Kidney (tissue), 14 donors: ENCODE results near the gene CD52. TPM values are rescaled to one million over a fixed set of nuclear protein-coding genes. Genes with fewer than 3 reads are reported as not detected.
A peak's percentile ranks its signal among the peaks of the same experiment; 100 is the strongest.
"Not testable (repeated sequence)": the region's sequence is repeated elsewhere in the genome, so short reads cannot be mapped to it uniquely, and the experiment has no call there.

Experiments used
- DNase-seq, 5 donors: peaks; one replicate each; pipeline ENCODE4 v3.0.0-alpha.2; 2013 to 2020
- FAIRE-seq: peaks from 2 replicates; lab custom pipeline; 2012; peaks lifted over from hg19 to GRCh38; lab: Jason Lieb, UNC
- H3K27ac ChIP-seq, 2 donors: one replicate each; pipeline ENCODE4 v1.7.0; 2013; ENCODE audit warnings: low read depth in 2 of 2, low read length in 2 of 2, inconsistent platforms in 1 of 2
- H3K27me3 ChIP-seq: one replicate; pipeline ENCODE4 v1.7.1; 2013; ENCODE audit warnings: low read length, inconsistent platforms; ENCODE audit not compliant: control insufficient read depth, insufficient read depth
- H3K36me3 ChIP-seq, 3 donors: one replicate each; pipeline versions ENCODE4 v1.7.0 to v1.7.1; 2013; ENCODE audit warnings: low read length in 3 of 3, control low read depth in 1 of 3, inconsistent platforms in 1 of 3; ENCODE audit not compliant: insufficient read depth in 3 of 3, control insufficient read depth in 2 of 3
- H3K4me1 ChIP-seq, 3 donors: one replicate each; pipeline versions ENCODE4 v1.7.0 to v1.7.1; 2013; ENCODE audit warnings: low read length in 3 of 3, inconsistent platforms in 1 of 3, low read depth in 1 of 3; ENCODE audit not compliant: control insufficient read depth in 2 of 3, insufficient read depth in 2 of 3
- H3K4me3 ChIP-seq, 3 donors: one replicate each; pipeline versions ENCODE4 v1.7.0 to v1.8.1; 2013; ENCODE audit warnings: low read length in 3 of 3, control low read depth in 1 of 3, inconsistent platforms in 1 of 3
- H3K9ac ChIP-seq, 3 donors: one replicate each; pipeline versions ENCODE4 v1.7.0 to v1.7.1; 2013; ENCODE audit warnings: low read length in 3 of 3, control low read depth in 1 of 3, inconsistent platforms in 1 of 3
- H3K9me3 ChIP-seq, 3 donors: one replicate each; pipeline versions ENCODE4 v1.7.0 to v1.7.1; 2013; ENCODE audit warnings: low read length in 3 of 3, control low read depth in 1 of 3, inconsistent platforms in 1 of 3; ENCODE audit not compliant: control insufficient read depth in 2 of 3, insufficient read depth in 1 of 3
- intact Hi-C: fragments of 100-400 bp; cut with DNase I; formaldehyde crosslinking; loops from one replicate; pipeline ENCODE4 v1.11.1; 2022
- polyA plus RNA-seq: library from polyadenylated mRNA; stranded (reverse); fragments of 350-450 nt; fragmentation: Illumina TruSeq; extraction: RNeasy Lipid Tissue Mini Kit (QIAGEN cat#74804); gene quantifications from one replicate; pipeline ENCODE4 v1.2.3, GENCODE V29; 2014; ENCODE audit warnings: low read depth, low replicate concordance; ENCODE audit not compliant: insufficient read depth
- total RNA-seq: library from RNA; stranded (reverse); fragmentation: NEBNext Ultra II Directional; extraction: Animal tissue kit (Norgen Biotek cat#: 25700); gene quantifications from one replicate; pipeline ENCODE4 v1.2.1, GENCODE V29; 2021
- TF ChIP-seq, protein P1 (sequence below): IDR thresholded peaks from 3 replicates; pipeline ENCODE4 v1.5.1; 2012; ENCODE audit warnings: mild to moderate bottlenecking, moderate library complexity, borderline replicate concordance; ENCODE audit not compliant: insufficient read depth; ENCODE audit errors: extremely low read depth
- donor health status: control.
- donor health status: control.
- donor health status: control.
- donor health status: control.
- donor health status: control.
- donor health status: DM: yes; HTN: yes; CAD: no.
- donor health status: Normal renal cell carcinoma (clear cell type).

Gene CD52
- total and polyA plus RNA-seq, 2 donors from 2014 or later: 13.2 to 30.8 TPM

GRCh38 chr1:26306290-26307229, 11.2 kb upstream of the CD52 start, which contains the start of gene UBXN11:
UBXN11 (minus strand) TSS chr1:26306636; CDS start chr1:26302883, 3,753 bp downstream.
- no peak within 1 kb of the TSS for H3K27ac ChIP-seq
- FAIRE-seq: no peak
- peak; percentile 95 to 98 (median 96) for DNase-seq
- TF ChIP-seq, protein P1, sequence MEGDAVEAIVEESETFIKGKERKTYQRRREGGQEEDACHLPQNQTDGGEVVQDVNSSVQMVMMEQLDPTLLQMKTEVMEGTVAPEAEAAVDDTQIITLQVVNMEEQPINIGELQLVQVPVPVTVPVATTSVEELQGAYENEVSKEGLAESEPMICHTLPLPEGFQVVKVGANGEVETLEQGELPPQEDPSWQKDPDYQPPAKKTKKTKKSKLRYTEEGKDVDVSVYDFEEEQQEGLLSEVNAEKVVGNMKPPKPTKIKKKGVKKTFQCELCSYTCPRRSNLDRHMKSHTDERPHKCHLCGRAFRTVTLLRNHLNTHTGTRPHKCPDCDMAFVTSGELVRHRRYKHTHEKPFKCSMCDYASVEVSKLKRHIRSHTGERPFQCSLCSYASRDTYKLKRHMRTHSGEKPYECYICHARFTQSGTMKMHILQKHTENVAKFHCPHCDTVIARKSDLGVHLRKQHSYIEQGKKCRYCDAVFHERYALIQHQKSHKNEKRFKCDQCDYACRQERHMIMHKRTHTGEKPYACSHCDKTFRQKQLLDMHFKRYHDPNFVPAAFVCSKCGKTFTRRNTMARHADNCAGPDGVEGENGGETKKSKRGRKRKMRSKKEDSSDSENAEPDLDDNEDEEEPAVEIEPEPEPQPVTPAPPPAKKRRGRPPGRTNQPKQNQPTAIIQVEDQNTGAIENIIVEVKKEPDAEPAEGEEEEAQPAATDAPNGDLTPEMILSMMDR: no peak
- intact Hi-C loops: no loop called here
- no peaks in the 10 kb centered on the region for H3K9me3 ChIP-seq
- H3K36me3 ChIP-seq: no peaks in the 10 kb centered on the region
- H3K27me3 ChIP-seq: no peaks in the 10 kb centered on the region
- peak within 1 kb of the TSS; percentile 64 to 68 (median 67) for H3K9ac ChIP-seq
- peak within 1 kb of the TSS; percentile 77 to 87 (median 82) for H3K4me3 ChIP-seq
- H3K4me1 ChIP-seq: peaks cover 0 to 7% (median 5%) of the 10 kb centered on the region in 3 donors

GRCh38 chr1:26307363-26307781, 10.4 kb upstream of the CD52 start:
- peak overlapping the region in 2 of 3 donors; percentile 70 to 82 for H3K4me3 ChIP-seq
- TF ChIP-seq, protein P1: no peak
- intact Hi-C loops: no loop called here

DNA sequence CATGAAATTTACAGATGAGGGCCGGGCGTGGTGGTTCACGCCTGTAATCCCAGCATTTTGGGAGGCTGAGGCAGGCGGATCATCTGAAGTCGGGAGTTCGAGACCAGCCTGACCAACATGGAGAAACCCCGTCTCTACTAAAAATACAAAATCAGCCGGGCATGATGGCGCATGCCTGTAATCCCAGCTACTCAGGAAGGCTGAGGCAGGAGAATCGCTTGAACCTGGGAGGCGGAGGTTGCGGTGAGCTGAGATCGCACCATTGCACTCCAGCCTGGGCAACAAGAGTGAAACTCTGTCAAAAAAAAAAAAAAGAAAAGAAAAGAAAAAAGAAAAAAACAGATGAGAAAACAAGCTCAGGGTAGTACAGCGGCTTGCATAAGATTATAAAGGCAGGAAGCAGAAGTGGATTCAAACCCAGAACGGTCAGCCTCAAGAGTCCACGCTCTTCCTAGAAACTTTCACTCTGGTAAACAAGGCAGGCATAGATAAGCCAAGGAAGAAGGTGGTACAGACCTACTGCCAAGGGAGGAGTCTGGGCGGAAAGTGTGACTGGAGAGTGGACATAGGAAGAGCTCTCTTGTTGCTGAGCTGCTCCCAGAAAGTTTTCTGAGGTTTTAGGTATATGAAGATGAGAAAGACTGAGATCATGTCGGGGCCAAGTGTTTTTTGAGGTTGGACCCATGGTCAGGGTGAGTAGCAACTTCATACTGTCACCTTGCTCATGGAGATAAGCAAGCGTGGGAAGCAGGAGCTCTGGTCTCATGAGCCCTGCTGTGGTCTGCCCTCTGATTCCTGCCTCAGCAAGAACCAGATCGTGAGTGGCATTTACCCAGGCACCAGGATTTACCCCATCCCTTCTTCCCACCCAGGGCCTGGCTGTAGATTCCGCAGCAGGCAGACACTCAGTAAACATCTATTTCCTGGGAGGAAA, 9.5 kb upstream of the CD52 start:
- H3K9me3 ChIP-seq, H3K27me3 ChIP-seq, FAIRE-seq, DNase-seq, H3K4me1 ChIP-seq, H3K36me3 ChIP-seq, H3K4me3 ChIP-seq, H3K9ac ChIP-seq, H3K27ac ChIP-seq, intact Hi-C loops: not testable (repeated sequence)

More at GRCh38 chr1:26307363-26307781, 10.4 kb upstream of the CD52 start:
- Histone ChIP-seq H3K9me3 (no peaks in the 10 kb centered on the region), H3K4me1 (peaks cover 0 to 7% (median 5%) of the 10 kb centered on the region in 3 donors), H3K27me3 (no peaks in the 10 kb centered on the region), H3K27ac (no peak overlapping the region), H3K36me3 (no peaks in the 10 kb centered on the region), H3K9ac (peak overlapping the region in 1 of 3 donors; percentile 10)
- no peak for FAIRE-seq
- no peak for DNase-seq
